Cardiac muscle cell (in vitro differentiated cells and primary cell): Measurements from ENCODE around the gene LDB2. TPM values are rescaled to one million over a fixed set of nuclear protein-coding genes. Genes with fewer than 3 reads are reported as not detected.

Experiments
- DNase-seq, 2 donors: peaks; one replicate each; pipeline versions ENCODE4 v3.0.0 to v3.0.0-alpha.2; 2010 to 2017; ENCODE audit warnings: low read depth in 1 of 2, low spot score in 1 of 2
- H3K27ac ChIP-seq: fragments of 200-600 bp; sonication (generic); 2 replicates; pipeline ENCODE4 v1.5.1; 2016
- H3K27me3 ChIP-seq: fragments of 200-600 bp; sonication (generic); 2 replicates; pipeline ENCODE4 v1.6.0; 2016; ENCODE audit warnings: control low read depth
- H3K36me3 ChIP-seq: fragments of 200-600 bp; sonication (generic); 2 replicates; pipeline ENCODE4 v1.5.1; 2016; ENCODE audit warnings: control low read depth
- H3K4me1 ChIP-seq: fragments of 200-600 bp; sonication (generic); 2 replicates; pipeline ENCODE4 v1.8.1; 2017; ENCODE audit warnings: low read depth, mild to moderate bottlenecking, mixed run types
- H3K4me3 ChIP-seq: fragments of 200-600 bp; sonication (generic); 2 replicates; pipeline ENCODE4 v1.5.1; 2016; ENCODE audit warnings: mild to moderate bottlenecking
- H3K9me3 ChIP-seq: fragments of 200-600 bp; sonication (generic); 2 replicates; pipeline ENCODE4 v1.5.1; 2017; ENCODE audit warnings: low read depth, mild to moderate bottlenecking, control low read depth
- CTCF ChIP-seq: IDR thresholded peaks from 2 replicates; pipeline ENCODE4 v1.5.1; 2012; ENCODE audit warnings: low read depth, mild to moderate bottlenecking, low read length
- polyA plus RNA-seq: library from polyadenylated mRNA; unstranded; fragments of >200 nt; fragmentation: Nextera tagmentation; extraction: Ambion mirVana; gene quantifications from 2 replicates; pipeline ENCODE4 v1.2.1, GENCODE V29; 2016
- total RNA-seq: library from RNA; depleted of rRNA; stranded (reverse); fragments of >200 nt; gene quantifications from 2 replicates; pipeline ENCODE4 v1.2.3, GENCODE V29; 2016

The LDB2 gene
- total and polyA plus RNA-seq, 2 experiments from 2014 or later: 10.4 to 12.4 TPM

- TF ChIP-seq CTCF: no peak
- H3K27me3 ChIP-seq: no peaks in the 10 kb centered on the region
- no peak for DNase-seq
- no peaks in the 10 kb centered on the region for H3K36me3 ChIP-seq
- no peak overlapping the region for H3K4me3 ChIP-seq
- H3K4me1 ChIP-seq: no peaks in the 10 kb centered on the region
- no peak overlapping the region for H3K27ac ChIP-seq
- H3K9me3 ChIP-seq: no peaks in the 10 kb centered on the region
Observed at GRCh38 chr4:16728849-16729248, 169.6 kb downstream of the LDB2 start.

DNA sequence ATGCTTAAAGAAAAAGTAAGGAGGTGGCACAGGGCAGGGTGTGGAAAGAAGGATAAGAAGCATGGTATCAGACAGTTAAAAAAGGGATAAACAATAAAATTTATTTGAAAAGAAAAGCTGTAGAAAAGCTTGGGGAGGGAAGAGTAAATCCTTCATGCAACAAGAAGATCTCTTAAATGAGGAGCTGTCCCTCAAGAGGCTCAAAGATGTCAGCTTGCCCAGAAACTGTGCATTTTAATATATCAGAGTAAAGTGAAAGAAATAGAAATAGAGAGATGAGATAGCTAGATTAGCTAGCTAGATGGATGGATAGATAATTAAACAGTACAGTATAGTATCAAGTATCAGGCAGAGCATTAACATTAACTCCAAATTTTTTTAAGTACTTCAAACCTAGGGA lies 170.3 kb downstream of the LDB2 start:
- Histone ChIP-seq H3K4me1 (no peaks in the 10 kb centered on the region), H3K27ac (no peak overlapping the region), H3K36me3 (no peaks in the 10 kb centered on the region), H3K4me3 (no peak overlapping the region), H3K27me3 (no peaks in the 10 kb centered on the region), H3K9me3 (no peaks in the 10 kb centered on the region)
- DNase-seq: no peak
- TF ChIP-seq CTCF: no peak

GRCh38 chr4:16727218-16727617 lies 171.2 kb downstream of the LDB2 start:
- Histone ChIP-seq H3K27me3 (no peaks in the 10 kb centered on the region), H3K4me3 (no peak overlapping the region), H3K9me3 (no peaks in the 10 kb centered on the region), H3K27ac (no peak overlapping the region), H3K4me1 (no peaks in the 10 kb centered on the region), H3K36me3 (no peaks in the 10 kb centered on the region)
- no peak for DNase-seq
- TF ChIP-seq CTCF: no peak

DNA sequence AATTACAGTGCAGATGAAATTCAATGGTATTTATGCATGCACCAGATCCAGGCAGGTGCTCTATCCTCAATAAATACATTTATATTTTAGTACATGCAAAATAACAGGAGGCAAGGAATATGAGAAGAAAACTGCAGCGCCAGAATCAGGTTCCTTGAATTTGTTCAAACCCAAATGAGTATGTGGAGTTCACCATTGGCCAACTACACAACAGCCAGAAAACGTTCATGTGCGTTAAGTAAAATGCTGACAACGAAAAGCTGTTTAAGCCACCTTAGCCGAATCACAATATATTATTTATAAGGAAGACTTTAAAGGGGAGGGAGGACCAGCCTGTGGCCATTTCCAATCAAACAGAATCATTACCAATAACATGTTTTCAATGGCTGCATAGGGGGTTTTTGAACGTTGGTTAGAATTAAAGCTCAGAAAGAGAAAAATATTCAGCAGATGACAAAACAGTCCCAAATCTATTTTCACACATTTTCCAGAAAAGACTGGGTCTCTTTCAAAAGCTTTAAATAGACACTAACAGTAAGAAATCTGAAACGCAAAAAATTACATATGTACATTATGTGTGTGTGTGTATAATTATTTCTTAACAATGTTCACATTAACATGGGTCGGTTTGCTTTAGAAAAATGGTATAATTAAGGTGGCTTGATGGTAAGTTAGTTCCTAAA lies 171.9 kb downstream of the LDB2 start:
- DNase-seq: no peak
- H3K27ac ChIP-seq: no peak overlapping the region
- H3K4me1 ChIP-seq: no peaks in the 10 kb centered on the region
- no peaks in the 10 kb centered on the region for H3K9me3 ChIP-seq
- no peak for TF ChIP-seq CTCF
- no peaks in the 10 kb centered on the region for H3K36me3 ChIP-seq
- H3K4me3 ChIP-seq: no peak overlapping the region
- H3K27me3 ChIP-seq: no peaks in the 10 kb centered on the region

GRCh38 chr4:16725252-16725651 lies 173.2 kb downstream of the LDB2 start:
- H3K36me3 ChIP-seq: no peaks in the 10 kb centered on the region
- DNase-seq: no peak
- no peaks in the 10 kb centered on the region for H3K27me3 ChIP-seq
- no peak overlapping the region for H3K4me3 ChIP-seq
- H3K27ac ChIP-seq: no peak overlapping the region
- no peak for TF ChIP-seq CTCF
- H3K9me3 ChIP-seq: no peaks in the 10 kb centered on the region
- H3K4me1 ChIP-seq: peaks cover 6% of the 10 kb centered on the region
